Activated CD4-positive, CD25-positive, alpha-beta regulatory T cell (primary cell): ENCODE data around the gene ELN.
"Not testable (repeated sequence)": the region's sequence is repeated elsewhere in the genome, so short reads cannot be mapped to it uniquely, and the experiment has no call there.

Experiments used
- DNase-seq, 4 experiments: peaks; one replicate each; lab custom pipeline; 2025; lab: John Stamatoyannopoulos, UW

ELN gene

DNA sequence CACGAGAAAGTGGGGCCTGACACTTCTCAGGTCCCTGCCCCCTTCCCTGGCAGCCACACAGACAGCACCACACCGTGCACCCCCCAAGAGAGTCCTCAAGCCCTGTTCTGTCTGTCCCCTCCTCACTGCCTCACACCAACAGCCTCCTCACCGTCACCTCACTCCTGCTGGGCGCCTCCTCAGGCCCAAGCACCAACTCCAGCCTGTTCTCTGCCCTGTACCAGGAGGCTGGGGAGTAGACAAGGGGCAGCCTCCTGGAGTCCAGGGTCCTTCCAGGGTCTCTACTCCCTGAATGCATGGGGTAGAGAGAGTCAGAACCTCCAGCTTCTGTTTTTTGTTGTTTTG, 26.9 kb upstream of the ELN start:
- DNase-seq: no peak

DNA sequence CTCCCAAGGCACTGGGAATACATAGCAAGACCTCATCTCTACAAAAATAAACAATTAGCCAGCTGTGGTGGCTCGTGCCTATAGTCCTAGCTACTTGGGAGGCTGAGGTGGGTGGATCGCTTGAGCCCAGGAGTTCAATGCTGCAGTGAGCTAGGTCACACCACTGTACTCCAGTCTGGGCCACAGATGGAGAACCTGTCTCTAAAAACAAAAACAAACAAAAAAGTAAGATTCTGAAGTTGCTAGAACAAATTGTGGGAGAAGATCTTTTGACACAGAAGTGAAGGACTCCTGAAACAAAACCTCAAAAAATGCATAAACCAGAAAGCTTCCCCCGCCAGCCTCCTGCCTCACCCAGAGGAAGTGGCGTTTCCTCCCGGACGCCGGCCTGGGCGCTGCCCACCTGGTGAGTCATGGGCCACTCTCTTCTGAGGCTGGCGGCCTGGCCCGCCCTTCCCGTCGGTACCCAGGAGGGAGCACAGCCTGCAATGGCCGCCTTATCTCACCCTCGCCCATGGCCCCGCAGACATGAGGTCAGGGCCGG, 25.4 kb upstream of the ELN start:
- no peak for DNase-seq

DNA sequence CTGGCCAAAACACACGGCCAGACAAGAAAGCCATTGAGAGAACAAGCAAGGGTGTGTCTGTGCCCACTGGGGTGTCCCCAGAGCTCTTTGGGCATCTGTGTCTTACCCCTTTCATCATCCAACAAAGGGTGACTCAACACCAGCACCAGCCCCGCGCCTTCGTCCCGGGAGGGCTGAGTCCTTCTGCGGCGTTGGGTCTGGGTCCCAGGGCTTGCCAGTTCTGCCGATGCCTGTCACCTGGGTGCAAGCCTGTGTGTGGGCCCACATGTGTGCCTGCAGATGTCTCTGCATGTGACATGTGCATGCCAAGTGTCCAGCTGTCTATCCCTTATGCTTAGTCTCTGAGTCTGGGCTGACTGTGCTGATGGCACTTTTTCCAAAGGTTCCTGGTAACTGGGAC, 24.4 kb upstream of the ELN start:
- DNase-seq: no peak

DNA sequence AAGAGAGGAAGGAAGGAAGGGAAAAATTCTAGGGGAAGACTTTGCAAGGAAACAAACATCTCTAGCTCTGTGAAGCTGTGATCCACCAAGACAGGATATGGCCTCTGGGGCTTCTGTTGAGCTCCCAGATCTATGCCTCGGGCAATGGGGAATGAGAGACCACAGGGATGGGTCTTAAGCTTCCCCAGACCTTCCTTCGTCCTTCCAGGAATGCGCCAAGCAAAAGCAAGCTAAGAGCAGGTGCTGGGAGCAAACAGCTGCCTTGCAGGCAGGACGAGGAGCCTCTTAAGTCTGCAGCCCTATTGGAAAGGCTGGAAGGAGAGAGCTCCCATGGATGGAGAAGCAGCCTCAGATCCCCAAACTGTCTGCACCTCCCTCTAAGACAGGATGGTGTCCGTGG, 21.9 kb upstream of the ELN start:
- no peak for DNase-seq

DNA sequence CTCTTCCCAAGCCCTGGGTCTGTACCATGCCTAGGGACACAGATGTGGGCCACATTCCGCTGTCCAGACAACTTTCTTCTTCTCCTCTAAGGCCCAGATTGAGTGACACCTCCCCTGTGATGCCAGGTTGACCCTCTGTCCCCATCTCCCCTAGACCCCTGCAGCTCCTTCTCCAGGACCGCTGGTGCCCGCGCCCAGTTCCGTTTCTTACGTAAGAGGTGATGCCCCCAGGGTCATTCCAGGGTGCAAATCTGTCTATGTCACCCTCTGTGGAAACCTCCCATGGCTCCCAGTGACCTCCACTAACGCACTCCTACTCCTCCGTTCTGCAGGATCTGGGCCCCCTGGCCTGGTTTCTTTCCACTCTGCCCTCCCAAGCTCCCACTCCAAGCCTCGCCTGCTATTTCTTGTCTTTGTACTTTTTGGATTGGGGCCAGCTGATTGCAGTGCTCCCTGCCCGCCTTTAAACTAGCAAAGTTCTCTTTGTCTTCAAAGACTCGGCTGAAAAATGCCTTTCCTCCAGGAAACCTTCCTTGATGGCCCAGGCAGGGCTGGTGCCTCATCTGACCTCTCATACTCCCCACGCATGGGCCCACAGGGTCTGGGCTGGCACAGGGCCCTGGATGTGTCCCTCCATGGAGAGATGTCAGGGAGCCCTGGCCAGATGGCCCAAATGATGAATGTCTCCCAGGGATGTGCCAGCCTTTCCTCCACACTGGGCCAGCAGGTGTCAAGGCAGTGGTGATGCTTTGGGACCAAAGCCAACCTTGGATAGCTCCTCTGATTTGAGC, 21.3 kb upstream of the ELN start:
- no peak for DNase-seq

DNA sequence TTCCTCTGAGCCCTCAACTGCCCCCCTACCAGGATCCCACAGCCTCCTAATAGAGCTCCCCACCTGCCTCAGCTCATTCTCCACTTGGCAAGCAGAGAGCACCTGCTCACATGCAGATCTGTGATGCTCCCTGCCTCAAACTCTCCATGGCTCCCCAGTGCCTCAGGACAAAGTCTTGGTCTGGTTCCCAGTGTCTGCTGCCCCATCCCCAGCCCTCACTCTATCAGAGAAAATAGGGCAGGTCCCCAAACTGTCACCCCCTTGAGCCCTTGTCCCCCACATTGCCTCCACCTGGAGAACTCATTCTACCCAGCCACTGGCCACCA, 20.8 kb upstream of the ELN start:
- no peak for DNase-seq

DNA sequence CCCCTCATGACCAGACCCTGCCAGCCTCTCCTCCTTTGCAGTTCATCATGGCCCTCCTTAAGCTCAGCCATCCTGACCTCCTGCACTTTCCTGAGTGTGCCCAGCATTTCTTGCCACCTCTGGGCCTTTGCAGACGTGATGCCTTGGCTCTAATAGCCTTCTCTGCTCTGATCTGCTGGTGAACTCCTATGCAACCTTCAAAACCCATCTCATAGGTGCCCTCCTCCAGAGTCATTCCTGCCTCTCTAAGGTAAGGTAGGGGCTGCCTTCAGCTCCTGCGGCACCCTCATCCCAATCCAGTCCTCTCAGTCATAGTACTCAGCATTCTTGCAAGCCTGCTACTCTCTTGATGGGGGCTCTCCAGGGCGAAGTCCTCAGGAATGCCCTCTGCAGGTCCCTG, 19.3 kb upstream of the ELN start:
- DNase-seq: no peak

DNA sequence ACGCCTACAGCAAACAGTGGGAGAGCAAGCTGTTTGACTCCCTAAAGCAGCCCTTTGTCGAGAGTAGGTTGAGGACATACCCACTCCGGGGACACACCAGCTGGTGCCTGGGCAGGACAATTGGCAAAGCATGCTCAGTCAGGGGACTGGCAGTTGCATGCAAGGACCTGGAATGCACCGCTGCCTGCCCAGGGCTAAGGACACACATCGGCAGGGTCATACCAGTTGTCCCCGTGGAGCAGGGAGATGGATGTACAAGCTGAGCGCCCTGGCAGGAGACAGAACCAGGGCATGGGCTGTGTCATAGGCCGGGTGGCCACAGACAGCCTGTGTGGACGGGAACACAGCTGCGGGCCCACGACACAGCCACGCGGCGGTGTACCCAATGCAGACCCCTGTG, 18.3 kb upstream of the ELN start:
- DNase-seq: no peak

DNA sequence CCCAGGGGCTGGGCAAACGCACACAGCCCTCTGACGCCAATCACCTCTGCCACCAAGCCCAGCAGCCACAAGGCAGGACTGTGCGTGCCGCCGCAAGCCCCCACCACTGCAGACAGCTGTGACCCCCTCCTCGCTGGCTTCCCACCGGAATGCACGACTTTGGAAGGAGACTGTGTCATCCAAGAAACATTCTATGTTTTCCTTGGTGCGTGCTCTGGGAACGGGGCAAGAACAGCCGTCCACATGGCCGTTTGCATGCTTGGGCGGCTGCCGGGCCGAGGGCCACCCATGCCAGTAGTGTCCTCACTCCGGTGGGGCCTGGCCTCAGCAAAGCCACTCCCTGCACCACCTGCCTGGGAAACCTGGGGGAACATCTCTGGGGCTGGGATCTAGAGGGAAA, 17.6 kb upstream of the ELN start:
- DNase-seq: no peak

DNA sequence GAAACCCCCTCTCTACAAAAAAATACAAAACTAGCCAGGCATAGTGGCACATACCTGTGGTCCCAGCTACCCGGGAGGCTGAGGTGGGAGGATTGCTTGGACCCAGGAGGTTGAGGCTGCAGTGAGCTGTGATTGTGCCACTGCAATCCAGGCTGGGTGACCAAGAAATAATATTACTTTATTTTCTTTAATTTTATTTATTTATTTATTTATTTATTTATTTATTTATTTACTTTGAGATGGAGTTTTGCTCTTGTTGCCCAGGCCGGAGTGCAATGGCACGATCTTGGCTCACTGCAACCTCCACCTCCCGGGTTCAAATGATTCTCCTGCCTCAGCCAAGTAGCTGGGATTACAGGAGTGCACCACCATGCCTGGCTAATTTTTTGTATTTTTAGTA, 16.6 kb upstream of the ELN start:
- not testable (repeated sequence) for DNase-seq

DNA sequence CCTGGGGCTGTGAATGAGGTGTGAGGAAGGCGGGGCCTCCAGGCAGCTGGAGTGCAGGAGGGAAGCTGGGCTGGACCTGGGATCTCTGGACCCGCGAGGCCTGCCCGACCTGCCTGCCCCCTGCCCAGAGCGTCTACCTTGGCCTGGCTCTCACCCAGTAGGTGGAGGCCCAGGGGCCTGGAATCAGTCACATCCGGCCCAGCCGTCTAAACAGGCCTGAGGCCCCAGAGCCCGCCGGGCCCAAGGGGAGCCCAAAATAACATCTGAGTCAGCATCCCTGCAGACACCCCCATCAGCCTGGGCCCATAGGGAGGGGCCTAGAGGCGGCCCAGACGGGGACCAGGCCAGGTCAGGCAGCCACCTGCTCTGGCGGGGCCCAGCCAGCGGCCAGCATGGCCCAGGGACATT, 15.1 kb upstream of the ELN start:
- no peak for DNase-seq

DNA sequence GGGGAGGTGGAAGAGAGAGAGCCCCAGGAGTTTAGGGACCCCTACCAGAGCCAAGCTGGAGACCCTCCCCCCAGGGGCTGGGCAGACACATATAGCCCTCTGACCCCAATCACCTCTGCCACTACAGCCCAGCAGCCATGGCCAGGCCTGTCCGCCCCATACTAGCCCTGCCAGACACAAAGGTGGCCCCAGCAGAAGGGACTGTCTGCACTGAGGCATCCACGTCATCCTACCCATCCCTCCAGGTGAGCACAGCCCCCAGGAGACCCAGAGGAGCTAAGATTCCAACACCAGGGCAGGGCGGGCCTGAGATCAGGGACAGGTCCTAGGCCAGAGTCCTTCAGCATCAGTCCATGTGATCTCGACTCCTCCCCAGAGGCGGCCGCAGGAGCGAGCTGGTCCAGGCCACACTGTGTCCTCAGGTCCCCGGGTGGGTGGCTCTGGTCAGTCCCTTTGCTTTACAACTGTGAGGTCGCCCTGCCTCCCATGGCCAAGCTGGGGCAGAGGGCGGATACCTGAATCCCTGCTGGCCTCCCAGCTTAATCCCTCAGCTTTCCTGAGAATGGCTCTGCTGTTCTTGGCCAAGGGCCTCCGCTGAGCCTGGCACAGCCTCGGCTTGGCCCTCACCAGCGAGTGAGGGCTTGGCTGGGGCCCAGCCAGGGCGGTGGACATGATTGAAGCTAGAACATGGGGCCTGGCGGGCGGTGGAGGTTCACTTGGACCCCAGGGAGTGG, 14.3 kb upstream of the ELN start:
- DNase-seq: no peak

DNA sequence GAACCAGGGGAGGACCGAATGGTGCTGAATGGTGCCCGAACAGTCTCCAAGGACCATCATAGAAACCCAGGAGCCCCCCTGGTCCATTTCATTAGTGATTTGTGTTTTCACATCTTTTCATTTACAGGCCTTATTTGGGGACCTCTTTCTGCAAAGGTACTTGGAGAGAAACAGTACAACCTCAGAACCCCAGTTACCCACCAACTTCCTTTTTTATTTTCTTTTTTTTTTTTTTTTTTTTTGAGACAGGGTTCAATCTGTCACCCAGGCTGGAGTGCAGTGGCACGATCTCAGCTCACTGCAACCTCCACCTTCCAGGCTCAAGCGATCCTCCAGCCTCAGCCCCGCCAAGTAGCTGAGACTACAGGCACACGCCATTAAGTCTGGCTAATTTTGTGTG, 13.0 kb upstream of the ELN start:
- DNase-seq: no peak

DNA sequence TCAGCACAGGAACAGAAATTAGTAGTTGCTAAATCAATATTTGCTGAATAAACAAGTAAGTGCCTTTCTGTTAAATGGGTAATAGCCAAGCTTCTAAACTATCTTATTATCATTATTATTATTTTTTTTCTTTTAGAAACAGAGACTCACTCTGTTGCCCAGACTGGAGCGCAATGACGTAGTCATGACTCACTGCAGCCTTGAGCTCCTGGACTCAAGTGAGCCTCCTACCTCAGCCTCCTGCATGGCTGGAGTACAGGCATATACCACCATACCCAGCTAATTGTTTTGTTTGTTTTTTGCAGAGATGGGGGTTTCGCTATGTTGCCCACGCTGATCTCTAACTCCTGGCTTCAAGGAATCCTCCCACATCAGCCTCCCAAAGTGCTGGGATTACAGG, 12.3 kb upstream of the ELN start:
- DNase-seq: no peak

DNA sequence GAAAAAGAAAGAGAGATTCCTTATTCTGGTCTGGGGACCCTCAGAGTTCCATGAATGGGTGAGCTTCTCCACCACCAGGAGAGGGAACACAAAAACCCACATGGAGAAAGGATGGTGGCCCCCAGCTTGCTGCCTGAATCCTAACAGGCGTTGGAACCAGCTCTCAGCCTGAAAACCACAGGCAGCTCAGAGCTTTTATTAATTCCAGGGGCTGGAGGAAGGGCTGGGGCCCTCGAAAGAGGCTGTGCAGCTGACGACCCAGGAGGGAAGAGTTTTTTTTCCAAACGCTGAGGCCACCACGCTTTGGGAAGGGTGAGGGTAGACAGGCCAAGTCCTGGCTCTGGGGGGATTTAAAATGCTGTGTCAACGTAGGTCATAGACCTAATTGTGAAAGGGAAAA, 10.8 kb upstream of the ELN start:
- DNase-seq: no peak

DNA sequence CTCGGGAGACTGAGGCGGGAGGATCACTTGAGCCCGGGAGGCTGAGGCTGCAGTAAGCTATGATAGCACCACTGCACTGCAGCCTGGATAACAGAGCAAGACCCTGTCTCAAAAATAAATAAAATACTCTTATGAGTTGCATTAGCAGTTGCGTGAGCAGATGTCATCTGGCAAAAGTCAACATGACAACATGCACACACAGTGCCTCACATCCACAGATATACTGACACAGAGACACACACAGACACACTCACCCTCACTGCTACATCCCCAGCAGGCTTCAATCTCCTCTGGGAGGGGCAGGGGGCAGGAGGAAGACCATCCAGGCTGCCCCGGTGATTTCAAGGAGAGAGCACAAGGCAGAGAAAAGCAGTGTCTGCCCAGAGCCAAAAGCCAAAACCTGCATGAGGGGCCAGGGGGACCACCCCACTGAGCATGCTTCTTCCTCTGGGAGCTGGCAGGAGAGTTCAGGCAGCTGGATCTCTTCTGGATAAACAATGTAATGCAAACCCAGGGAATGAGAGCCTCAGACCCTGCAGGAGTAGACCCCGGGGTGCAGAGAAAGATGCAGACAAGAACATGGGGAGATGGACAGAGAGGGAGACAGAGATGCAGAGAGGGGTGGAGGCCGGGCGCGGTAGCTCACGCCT, 9.6 kb upstream of the ELN start:
- no peak for DNase-seq

DNA sequence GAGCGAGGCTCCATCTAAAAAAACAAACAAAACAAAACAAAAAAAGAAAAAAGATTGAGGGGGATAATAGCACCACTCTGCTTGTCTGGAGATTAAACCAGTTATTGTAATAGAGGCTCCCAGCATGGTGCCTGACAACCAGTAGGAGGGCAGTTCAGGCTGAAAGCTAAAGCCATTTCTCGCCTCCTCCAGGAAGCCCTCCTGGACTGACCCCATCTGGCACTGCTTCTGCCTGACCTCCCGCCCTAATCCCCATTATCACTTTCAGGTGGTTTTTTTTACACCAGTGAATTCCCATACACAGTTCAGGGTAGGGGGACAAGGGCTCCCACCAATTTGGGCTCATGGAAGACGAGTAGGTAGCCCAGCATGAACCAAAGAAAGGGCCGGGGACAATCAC, 8.8 kb upstream of the ELN start:
- DNase-seq: no peak

DNA sequence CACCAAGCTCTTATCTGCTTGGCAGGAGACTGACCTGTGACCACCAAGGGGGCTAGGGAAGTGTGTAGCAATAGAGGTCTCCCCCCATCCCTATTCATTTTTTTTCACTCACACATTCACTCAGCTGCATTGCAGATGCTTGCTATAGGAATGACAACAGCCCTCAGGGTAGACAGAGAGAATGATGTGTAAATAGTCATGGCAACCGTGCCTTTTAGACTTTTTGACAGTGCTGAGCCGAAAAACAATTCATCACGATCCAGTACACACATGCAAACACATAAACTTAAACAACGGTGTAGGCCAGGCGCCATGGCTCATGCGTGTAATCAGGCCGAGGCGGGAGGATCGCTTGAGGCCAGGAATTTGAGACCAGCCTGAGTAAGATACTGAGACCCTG, 7.6 kb upstream of the ELN start:
- no peak for DNase-seq

DNA sequence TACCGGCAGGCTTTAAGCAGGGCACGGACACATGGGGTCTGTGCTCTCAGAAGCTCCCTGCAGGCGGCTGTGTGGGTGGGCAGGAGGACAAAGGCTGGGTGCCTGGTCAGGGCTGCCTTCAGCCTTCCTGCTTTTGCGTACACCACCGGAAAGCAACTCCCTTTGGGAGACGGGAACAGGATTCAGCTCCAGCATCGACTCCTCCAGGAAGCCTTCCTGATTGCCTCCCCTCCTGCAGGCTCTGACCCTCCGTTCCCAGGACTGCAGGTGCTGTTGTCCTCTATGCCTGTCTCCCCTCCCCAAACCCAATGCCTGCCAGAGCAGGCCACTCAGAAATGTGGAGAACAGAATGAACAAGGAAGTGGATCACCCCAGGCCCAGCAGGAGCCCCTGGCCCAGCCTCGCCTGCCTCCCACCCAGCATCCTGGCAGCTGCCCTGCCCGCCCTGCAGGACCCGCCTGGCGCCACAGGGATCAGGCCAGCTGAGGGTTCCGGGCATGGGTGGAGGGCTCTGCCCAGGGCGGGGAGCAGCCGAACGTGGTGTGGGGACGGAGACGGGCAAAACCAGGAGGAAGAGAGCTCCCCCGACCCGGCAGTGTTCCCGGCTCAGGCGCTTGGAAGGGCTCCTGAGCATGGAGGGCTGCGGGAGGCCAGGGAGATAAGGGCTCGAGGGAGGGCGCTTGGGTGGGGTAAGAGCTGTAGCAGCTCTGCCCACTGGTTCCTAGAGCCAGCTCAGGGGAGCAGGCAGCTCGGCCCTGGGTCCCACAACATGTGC, 6.2 kb upstream of the ELN start:
- no peak for DNase-seq

DNA sequence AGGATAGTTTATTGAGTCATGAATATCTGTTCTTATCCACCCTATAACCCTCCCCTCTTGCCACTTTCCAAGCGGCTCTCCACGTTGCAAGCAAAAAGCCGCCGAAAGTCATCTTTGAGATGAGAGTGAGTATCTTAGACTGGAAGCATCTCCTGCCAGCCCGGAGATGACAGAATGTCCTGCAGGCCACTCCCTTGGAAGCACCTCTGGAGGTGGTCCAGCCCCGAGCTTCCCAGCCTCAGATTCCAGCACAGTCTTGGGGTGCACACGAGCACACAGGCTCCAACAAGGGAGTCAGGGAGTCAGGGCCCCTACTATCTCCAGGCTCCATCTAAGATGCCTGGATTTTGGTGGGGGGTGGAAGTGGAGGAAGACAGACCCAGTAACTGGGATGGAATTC, 5.5 kb upstream of the ELN start:
- DNase-seq: no peak

DNA sequence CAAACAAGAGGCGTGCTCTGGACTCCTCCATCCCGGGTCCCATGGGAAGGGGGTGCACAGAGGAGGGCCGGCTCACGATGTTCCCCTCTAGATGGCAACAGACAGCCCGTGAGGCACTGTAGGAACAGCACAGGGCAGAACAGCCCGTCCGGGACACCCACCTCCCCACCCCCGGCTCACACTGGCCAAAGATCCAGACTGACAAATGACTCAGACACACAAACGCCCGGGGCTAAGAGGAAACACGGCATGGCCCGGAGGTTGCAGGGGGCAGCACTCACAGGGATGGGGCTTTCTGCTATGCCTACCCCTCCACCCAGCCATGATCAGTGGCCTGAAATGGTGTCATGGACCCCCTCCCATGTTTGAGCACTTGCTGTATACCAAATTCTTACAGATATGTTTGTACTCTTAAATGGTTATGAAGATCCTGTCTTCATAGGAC, 4.9 kb upstream of the ELN start:
- no peak for DNase-seq

DNA sequence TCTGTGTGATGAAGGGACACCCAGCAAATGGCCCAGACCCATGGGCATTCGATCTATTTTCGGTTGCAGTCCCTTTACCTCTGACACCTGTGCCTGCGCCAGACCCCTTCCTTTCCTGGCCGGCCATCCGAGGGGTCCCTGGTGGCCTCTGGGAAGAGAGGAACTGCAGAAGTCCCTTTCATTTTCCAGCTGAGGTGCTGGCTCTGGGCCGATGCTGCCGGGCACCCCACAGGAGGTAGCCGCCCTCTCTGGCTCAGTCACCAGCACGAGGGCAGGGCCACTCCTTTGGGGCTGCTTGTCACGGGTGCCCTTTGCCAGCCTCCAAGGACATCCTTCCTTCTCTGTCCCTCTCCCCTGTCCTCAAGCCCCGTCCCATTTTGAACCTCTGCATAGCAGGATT, 4.2 kb upstream of the ELN start:
- DNase-seq: no peak

DNA sequence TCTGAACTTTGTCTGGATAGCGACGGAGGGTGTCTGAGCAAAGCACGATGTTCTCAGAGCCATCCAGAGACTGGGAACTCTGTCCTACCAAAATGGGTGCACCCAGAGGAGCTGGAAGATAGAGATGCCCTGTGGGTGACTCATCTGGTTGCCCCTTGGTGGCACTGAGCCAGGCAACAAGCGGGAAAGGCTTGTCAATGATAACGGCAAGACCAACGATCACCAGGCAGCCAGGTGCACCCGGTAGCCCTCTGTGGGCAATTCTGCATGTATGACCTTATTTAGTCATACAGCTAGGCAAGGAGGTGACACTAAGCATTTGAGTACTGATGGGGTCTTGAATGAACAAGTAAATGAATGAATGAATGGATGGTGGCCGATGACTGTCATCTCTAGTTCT, 2.8 kb upstream of the ELN start:
- DNase-seq: no peak
